Retinal pigment epithelial cell (primary cell): ENCODE measurements around the gene PCNX2.

ENCODE experiments used
- DNase-seq: peaks from one replicate; pipeline ENCODE4 v3.0.0-alpha.2; 2010; ENCODE audit warnings: low read depth
- H3K4me3 ChIP-seq: 2 replicates; pipeline ENCODE4 v1.5.1; 2011; ENCODE audit warnings: mild to moderate bottlenecking, low read length, control low read depth, moderate library complexity
- CTCF ChIP-seq: conservative IDR thresholded peaks from 2 replicates; pipeline ENCODE4 v1.5.1; 2011; ENCODE audit warnings: low read depth, low read length, control low read depth, inconsistent platforms

PCNX2 gene

DNA sequence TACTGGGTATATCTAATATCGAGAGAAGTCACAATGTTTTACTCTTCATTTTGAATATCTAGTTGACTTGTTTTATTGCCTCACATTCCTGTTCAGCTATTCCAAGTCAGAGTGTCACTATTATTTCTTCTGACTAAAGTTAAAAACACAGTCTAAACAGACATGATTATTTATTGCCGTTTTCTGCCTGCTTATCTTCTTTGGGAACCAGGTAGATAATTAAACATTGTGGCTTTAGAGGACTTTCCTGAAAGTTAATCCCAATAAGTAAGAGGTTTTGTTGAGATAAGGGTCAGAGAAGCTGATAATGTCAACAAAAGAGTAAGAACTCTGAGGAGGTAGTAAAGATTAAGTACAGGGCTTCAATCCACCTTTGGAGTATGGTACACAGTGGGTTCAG lies 53.8 kb downstream of the PCNX2 start:
- no peak for DNase-seq
- no peak overlapping the region for H3K4me3 ChIP-seq
- TF ChIP-seq CTCF, result no peak

GRCh38 chr1:233240829-233241682 lies 54.5 kb downstream of the PCNX2 start:
- TF ChIP-seq CTCF, result peak; percentile 92
- peak; percentile 4 for DNase-seq
- H3K4me3 ChIP-seq, result no peak overlapping the region

DNA sequence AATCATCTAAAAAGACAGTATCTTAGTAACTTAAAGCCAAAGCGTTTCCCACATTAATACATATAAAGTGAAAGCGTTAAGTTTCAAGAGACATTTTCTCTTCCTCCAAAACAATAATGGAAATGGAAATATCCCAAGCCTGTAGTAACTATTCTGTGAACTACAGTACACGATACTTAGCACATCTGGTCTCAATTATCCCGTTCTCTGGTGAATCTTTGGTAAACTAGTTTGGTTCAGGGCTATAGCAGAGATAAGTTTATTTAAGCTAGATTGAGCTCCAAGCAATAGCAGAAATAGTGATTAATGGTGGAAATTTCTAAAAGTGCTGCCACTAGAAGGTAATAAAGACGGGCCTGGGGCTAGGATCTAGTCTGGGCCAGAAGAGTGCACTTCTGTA lies 55.2 kb downstream of the PCNX2 start:
- no peak overlapping the region for H3K4me3 ChIP-seq
- no peak for DNase-seq
- TF ChIP-seq CTCF, result no peak

- TF ChIP-seq CTCF, result peak; percentile 22
- H3K4me3 ChIP-seq, result no peak overlapping the region
- no peak for DNase-seq
Observed at GRCh38 chr1:233238884-233239431, 56.6 kb downstream of the PCNX2 start.

- no peak overlapping the region for H3K4me3 ChIP-seq
- DNase-seq, result no peak
Observed at GRCh38 chr1:233237647-233238046, 57.9 kb downstream of the PCNX2 start.

DNA sequence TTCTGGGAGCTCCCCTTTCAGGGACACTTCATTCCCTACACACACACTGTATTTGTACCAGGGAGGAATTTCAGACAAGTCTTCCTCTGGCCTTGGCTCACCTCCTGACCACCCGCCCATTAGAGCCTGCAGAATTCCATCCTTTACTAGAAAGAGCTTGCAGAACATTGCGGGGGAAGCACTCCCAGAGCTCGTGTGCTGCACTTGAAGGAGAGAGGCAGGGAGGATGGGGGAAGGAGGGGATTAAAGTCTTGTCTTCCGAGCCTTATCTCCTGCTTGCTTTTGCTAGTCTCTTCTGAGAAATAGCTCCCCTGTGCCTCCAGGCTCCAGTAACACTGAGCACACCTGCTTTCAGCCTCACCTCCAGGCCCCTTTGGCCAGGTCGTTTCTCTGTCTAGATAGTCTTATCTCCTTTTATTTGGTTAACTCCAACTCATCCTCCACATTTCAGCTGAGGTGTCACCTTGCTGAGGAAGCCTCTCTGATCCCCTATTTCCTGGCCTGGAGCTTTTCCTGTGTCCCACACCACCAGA lies 62.0 kb downstream of the PCNX2 start:
- H3K4me3 ChIP-seq, result no peak overlapping the region
- DNase-seq, result no peak
- no peak for TF ChIP-seq CTCF

More at GRCh38 chr1:233237647-233238046, 57.9 kb downstream of the PCNX2 start:
- no peak for TF ChIP-seq CTCF

GRCh38 chr1:233230011-233230410 lies 65.5 kb downstream of the PCNX2 start:
- no peak for TF ChIP-seq CTCF
- H3K4me3 ChIP-seq, result no peak overlapping the region
- DNase-seq, result no peak
